Measurements from ENCODE around the gene AKIP1.
"Not testable (repeated sequence)": the region's sequence is repeated elsewhere in the genome, so short reads cannot be mapped to it uniquely, and the experiment has no call there.

AKIP1 gene

GRCh38 chr11:8917157-8917825 lies 6.3 kb downstream of the AKIP1 start:
- no peak for DNase-seq

- no peak for DNase-seq
Observed at GRCh38 chr11:8922691-8923090, 11.7 kb downstream of the AKIP1 start.

- no peak for DNase-seq
Observed at GRCh38 chr11:8925711-8926110, 14.7 kb downstream of the AKIP1 start.

GRCh38 chr11:8926236-8926635 lies 15.2 kb downstream of the AKIP1 start:
- DNase-seq: no peak

GRCh38 chr11:8927233-8927632 lies 16.2 kb downstream of the AKIP1 start:
- DNase-seq: no peak

- DNase-seq: no peak
Observed at GRCh38 chr11:8928205-8928604, 17.2 kb downstream of the AKIP1 start.

GRCh38 chr11:8928981-8929615 lies 18.1 kb downstream of the AKIP1 start:
- no peak for DNase-seq

- no peak for DNase-seq
Observed at GRCh38 chr11:8930456-8931175, 19.6 kb downstream of the AKIP1 start.

GRCh38 chr11:8932564-8933180 lies 21.7 kb downstream of the AKIP1 start, which contains the start of gene C11orf16:
Gene C11orf16, minus strand, starts transcription at chr11:8932947. Its CDS starts 639 bp downstream, at chr11:8932308.
- no peak for DNase-seq

- DNase-seq: no peak
Observed at GRCh38 chr11:8933931-8934330, 22.9 kb downstream of the AKIP1 start.

- DNase-seq: no peak
Observed at GRCh38 chr11:8934742-8935488, 23.9 kb downstream of the AKIP1 start.

- DNase-seq: not testable (repeated sequence)
Observed at GRCh38 chr11:8935789-8936188, 24.8 kb downstream of the AKIP1 start.

GRCh38 chr11:8937159-8937558 lies 26.2 kb downstream of the AKIP1 start:
- DNase-seq: no peak

- no peak for DNase-seq
Observed at GRCh38 chr11:8937659-8938058, 26.7 kb downstream of the AKIP1 start.

GRCh38 chr11:8941341-8942103 lies 30.5 kb downstream of the AKIP1 start:
- no peak for DNase-seq

- no peak for DNase-seq
Observed at GRCh38 chr11:8942518-8943066, 31.6 kb downstream of the AKIP1 start, which contains the start of gene ASCL3. Gene ASCL3, minus strand, starts transcription at chr11:8943016. Its CDS starts 4,855 bp downstream, at chr11:8938161.

- DNase-seq: no peak
Observed at GRCh38 chr11:8947230-8947943, 36.4 kb downstream of the AKIP1 start.

GRCh38 chr11:8948886-8949285 lies 37.9 kb downstream of the AKIP1 start:
- DNase-seq: no peak

- no peak for DNase-seq
Observed at GRCh38 chr11:8956860-8957259, 45.9 kb downstream of the AKIP1 start.

- no peak for DNase-seq
Observed at GRCh38 chr11:8959546-8960166, 48.7 kb downstream of the AKIP1 start.
